GM21786 (cell line): Measurements from ENCODE around the gene MAP3K19.

Source experiments
- ATAC-seq: cut with Tn5 transposase; IDR thresholded peaks from one replicate; pipeline ENCODE4 v1.9.1; 2021; ENCODE audit not compliant: unreplicated experiment

MAP3K19 gene

DNA sequence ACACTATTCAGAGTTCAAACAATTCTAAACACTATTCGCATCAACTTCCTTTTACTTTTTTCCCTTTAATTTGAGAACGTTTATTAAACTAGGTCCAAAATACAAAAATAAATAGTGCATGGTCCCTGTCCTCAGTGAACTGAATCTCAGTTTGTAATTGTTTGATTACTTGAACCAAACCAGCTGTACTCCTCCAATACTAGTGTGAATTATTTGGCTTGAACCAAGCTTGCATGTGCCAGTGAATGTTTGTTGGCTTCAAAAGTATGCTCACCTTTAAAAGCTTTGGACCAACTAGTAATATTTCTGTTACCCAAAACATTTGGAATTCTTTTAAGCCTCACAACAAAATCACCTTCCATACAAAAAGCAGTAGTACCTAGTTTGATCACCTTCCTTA, 113.1 kb downstream of the MAP3K19 start:
- no peak for ATAC-seq

DNA sequence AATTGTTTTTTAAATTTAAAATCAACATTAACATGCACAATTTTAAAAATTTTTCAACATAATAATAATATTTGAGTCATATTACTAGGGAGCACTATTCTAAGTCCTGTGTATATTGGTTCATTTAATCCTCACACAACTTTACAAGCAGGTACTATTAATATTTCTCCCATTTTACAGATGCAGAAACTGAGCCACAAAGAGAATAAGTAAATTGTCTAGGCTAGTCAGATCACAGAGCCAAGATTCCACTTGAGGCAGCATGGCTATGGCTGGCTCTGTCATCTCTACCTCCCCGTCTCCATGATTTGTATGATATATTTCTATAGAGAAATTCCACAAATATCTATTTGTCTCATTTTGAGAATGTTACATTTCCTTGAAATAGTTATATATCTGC, 113.5 kb downstream of the MAP3K19 start:
- ATAC-seq = no peak

DNA sequence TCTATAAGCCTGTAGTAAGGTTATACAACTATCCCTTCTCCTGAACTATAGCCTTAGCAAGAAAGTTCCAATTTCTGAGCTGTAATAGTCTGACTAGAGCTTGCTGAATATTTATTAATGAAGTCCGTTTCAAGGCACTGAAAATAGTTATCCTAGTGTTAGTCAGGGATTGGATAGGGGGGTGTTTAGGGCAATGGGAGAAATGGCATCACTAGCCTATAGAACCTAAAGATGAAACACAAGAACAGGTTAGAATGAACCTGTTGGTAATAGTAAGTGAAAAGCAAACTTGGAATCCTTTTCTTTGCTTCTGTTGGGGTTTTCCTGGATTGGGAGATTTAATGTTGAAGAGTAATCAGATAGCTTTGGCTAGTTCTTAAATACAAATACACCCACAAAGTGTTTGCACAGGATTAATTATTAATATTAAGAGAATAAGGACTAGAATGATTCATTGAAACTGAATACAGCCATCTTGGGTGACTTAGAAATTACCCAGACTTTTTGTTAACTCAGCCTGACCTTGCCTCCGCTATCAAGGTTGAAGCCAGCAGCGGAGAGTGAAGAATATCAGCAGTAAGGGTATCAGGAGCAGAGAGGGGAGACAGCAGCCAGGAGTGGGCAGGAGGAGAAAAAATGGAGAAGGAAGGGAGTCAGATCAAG, 114.3 kb downstream of the MAP3K19 start:
- ATAC-seq = no peak

DNA sequence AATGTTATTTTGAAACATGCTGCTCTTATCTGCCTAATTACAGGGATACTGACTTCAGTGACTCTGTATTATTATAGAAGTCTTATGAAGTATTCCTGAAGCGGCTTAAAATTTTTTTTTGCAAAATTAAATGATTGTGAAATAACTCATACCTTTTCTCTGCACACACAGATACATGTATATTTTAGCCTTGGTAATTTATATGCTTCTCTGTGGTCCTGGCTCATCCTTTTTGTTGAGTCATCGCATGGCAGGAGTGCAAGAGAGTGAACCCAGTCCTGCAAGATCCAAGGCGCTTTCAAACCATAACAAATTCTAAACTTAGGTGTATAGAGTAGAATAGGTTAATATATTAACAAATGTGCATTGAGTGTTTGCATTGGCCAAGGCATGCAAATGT, 120.1 kb downstream of the MAP3K19 start:
- no peak for ATAC-seq

DNA sequence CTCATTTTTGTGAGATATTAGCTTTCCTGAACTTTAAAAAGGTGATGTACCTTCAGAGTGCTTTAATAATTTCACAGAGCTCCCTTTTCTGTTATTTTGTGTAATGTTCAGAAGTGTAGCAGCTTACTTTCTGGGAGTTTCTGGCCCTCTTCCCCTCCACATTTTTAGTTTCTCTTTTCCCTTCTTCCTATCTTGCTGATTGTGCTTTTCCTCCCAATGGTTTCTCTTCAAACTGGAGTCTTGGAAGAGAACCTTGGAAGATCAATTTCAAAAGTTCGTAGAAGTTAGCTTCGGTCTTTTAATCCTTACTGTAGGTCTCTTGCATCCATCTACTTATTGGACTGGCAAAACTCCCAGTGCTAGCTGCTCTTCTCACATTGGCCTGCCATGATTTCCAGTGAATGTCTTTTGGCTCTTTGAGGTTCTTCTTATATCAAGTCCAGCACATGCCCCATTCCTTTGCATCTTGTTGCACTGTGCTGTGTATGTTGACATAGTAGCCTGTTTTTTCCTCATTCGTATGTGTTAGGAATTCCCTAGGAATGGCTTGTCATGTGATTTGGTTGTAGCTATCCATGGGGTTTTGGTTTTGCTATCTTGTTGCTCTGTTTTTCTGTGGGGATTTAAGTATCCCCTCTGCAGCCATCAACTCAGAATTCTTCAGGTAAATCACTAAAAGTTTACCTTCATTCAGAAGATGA, 120.9 kb downstream of the MAP3K19 start:
- ATAC-seq = no peak

DNA sequence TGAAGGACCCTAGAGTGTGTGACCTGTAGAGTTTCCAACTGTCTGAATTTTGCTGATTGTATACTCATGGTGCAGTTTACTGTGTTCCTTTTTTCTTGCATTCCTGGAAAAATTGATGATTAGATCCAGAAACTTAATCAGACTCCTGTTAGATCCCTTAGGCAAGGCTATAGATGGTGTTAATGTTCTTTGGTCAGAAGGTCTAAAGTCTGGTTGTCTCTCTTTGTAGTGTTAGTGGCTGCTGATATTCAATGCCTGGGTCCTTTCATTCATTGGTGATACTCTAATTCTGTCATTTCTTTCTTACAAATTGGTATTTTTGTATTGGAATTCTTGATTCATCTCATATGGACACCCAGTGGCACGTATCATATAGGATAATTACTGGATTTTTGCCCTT, 122.3 kb downstream of the MAP3K19 start:
- no peak for ATAC-seq

DNA sequence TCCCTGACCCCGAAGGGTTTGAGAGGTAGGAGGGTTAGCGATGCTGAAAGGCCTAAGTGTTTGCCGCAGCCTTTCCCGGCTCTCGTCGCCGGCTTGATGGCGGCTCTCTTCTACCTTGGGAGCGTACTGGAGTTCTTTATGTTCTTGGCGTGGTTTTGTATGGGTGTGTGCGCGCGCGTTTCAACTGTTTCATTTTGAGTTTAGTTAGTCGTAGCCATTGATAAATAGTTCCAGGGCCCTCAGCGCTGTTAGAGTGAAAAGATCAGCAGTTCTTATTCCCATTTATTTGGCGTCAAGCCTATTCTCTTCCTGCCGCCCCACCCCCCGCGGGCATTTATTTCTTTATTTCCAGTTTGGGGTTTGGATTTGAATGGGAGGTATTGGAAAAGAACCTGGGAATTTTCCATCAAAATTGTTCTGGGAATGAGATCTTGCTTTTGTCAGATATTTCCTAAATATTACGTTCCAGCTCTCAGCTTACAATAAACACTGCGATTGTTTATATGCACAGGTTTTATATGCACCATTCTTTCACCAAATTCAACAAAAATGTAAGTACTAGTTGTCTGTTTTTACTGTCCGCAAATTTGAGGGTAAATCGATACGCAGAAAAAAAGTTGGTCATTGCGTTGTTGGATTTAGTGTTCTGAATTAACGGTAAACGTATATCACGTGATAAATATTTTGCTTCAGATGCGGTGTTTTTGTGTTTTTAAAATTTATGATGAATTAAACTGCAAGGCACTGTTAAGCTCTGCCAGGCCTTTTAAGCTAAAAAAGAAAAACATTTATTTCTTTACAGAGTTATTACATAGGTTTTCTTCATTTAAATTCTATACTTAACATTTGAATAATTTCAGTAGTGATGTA, 127.7 kb downstream of the MAP3K19 start:
- ATAC-seq = no peak

DNA sequence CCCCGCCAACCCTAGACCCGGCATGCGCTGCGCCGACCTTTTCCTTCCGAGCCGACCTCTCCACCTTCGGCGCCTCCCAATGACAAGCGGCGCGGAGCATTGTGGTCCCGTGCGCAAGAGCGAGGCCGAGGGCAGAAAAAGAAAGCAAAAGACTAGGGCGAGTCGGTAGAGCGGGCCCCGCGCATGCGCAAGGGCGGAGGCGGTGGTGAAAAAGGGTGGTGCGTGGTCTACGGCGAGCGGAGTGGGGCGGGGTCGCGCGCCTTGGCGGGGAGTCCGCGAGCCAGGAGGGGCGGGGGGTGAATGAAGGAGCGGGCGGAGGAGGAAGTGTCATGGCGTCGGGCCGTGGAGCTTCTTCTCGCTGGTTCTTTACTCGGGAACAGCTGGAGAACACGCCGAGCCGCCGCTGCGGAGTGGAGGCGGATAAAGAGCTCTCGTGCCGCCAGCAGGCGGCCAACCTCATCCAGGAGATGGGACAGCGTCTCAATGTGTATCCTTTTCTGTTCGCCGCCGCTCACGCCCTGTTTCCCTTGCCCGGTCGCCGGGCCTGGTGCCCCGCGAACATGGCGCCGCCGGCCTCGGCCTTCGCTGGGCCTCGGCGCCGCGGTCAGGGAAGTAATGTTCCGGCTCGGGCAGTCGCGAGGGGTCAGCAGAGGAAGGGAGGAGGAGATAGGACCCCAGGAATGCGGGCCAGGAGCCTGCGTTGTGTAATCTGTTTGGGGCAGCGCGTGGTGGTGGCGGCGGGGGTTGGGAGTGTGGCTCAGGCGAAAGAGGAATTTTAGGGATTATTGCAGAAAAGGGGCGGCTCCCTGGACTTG, 128.5 kb downstream of the MAP3K19 start, which contains the start of gene CCNT2:
Gene CCNT2, plus strand, starts transcription at position 297 of the 815 bp plus-strand sequence. Its CDS starts 33 bp downstream, at position 330.
- peak; percentile 80 for ATAC-seq

DNA sequence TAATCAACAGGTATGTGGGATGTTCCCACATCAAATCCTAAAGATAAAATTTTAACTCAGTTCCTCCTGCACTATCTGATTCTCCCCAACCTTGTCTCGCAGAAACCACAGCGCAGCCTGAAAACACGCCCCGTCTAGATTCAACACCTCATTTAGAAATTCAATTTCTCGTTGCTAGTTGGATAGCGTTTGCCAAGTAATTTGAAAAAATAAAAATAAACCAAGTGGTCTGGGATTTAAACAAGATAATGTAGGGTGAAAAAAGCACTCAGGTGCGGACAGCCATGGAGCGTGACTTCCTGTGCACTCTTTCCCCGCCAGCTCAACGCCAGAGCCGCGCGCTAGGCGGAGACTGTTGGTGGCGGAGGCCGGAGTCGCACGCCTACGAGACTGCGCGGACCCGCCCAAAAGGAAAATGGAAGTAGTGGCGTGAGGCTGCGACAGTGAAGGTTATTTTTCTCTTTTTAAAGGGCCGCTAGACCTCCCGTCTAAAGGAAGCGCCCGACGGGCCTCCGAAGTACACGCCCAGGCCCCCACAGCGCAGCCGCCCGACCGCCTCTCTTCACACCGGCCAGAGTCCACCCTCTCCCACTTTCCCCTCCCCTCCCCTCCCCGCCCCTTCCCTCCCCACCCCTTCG, 129.2 kb downstream of the MAP3K19 start:
- peak; percentile 78 for ATAC-seq

DNA sequence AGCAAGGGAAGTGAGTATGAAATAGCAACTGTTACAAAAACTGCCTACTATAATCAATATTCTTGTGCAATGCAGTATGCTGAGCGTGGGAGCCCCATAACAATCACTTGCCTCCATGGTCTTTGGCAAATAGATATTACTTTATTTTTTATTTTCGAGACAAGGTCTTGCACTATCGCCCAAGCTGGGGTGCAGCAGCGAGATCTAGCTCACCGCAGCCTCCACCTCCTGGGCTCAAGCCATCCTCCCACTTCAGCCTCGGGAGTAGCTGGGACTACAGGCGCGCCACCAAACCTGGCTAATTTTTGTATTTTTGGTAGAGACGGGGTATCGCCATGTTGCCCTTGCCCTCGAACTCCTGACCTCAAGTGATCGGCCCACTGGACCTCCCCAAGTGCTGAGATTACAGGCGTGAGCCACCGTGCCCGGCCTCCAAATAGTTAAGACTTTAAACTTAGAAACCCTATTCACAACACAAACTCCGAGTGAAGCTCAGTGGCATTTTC, 129.8 kb downstream of the MAP3K19 start:
- no peak for ATAC-seq
